HG03439 (cell line): ENCODE measurements around the gene MRPL21.

Experiments
- ATAC-seq: cut with Tn5 transposase; IDR thresholded peaks from one replicate; pipeline ENCODE4 v1.9.1; 2021; ENCODE audit warnings: mild to moderate bottlenecking, moderate library complexity; ENCODE audit not compliant: unreplicated experiment

Gene MRPL21

DNA sequence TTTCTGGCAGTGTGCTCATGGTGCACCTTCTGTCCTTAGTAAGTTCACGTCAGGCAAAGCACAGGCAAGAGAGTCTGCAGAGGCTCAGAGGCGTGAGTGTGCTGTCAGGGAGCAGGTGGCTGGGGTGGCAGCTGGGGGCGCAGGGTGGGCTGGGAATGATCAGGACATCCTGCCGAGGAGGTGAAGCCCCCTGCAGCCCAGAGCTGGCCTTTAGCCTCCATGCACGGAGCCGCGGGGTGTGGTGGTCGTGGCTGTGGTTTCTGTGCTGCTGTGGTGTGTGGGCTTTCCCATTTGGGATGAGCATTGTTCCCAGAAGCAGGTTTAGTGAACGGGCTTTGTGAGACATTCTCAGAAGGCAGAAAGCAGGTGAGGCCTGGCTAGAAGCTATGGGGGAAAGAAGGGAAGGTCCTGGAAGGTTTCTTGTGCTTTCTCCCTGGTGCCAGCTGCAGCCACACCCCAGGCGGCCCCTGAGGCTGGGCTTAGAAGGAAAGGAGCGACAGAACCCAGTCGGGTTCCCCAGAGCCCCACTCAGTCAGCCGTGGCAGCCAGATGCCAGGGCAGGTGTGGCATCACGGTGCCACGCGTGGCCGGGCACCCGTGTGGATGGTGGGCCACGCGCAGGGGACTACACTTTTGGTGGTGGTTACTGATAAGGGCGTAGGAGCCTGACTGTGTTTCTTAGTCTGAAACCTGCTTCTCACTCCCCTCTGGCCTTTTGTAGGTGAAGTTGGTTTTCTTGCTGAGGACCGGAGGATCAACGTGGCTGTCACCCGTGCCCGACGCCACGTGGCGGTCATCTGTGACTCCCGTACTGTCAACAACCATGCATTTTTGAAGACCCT lies 32.1 kb upstream of the MRPL21 start:
- ATAC-seq: no peak

DNA sequence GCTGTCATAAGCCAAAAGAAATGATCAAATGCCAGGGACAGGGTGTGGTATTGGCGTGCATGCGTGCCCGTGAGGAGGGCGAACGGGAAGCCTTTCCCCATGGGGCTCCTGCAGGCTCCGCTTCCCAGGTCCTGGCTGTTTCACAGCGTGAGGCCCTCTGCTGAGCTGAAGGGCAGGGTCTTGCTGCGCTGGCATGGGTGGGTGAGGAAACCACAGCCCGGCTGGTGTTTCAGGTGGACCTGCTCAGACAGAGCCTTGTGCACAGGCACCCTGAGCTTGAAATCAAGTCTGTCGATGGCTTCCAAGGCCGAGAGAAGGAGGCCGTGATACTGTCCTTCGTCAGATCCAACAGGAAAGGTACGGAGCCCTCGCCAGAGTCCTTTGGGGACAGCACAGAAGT lies 31.4 kb upstream of the MRPL21 start:
- no peak for ATAC-seq

DNA sequence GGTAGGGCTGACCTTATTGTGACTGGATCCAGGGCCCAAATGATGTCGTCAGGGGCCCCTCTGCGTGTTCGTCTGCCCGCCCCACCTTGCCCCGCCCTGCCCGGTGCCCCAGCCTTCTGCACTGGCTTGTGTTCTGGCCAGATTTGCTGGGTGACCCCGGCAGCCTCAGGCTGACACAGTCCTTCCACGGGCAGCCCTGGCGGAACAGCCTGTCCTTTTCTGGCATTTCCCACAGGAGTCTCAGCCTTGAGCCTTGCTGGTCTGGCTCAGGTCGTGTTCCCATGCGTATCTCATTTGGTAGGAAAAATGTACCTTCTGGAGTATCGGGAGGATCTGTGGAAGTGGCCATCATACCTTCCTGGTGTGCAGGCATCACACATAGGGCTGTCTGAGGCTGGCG lies 31.0 kb upstream of the MRPL21 start:
- no peak for ATAC-seq

DNA sequence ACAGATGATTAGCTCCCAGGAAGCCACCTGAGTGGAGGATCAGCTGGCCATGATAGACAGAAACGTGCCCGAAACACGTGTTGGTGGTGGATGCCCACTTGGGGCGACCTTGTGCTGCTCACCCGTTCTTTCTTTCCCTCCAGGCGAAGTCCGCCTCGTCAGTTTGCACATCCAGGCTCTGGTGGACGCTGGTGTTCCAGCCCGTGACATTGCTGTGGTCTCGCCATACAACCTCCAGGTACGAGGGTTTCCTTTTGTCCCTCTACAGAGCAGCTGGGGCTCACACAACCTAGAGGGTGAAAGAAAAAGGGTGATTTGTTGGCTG lies 30.7 kb upstream of the MRPL21 start:
- no peak for ATAC-seq

DNA sequence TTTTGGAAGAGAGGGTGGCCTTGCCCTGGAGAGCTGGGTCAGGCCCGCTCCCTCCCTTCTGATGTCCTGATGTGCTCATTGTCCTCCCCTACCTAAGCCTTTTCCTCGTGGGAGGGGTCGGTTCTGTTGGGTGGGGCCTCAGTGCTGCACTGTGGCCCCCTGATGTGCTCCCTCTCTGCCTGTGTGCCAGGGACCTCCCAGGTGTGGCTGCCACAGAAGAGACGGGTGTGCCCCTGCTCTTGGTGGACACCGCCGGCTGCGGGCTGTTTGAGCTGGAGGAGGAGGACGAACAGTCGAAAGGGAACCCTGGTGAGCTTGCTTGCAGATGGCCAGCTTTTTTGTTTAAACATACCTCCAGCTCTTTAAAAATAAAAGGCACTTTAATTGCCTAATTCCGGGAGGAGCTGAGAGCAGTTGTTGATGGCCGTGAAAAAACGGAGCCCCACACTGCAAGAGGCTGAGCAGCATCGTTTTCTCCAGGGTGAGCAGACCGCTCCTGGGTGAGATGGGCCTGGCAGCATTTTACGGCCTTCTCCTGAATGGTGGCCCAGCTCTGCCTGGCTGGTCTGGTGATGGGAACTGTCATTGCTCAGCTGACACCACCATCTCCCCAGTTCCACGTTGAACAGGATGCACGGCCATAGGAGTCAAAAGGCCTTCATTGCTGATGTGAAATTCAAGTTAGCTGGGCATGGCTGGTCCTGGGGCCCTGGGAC lies 30.1 kb upstream of the MRPL21 start:
- ATAC-seq: no peak

DNA sequence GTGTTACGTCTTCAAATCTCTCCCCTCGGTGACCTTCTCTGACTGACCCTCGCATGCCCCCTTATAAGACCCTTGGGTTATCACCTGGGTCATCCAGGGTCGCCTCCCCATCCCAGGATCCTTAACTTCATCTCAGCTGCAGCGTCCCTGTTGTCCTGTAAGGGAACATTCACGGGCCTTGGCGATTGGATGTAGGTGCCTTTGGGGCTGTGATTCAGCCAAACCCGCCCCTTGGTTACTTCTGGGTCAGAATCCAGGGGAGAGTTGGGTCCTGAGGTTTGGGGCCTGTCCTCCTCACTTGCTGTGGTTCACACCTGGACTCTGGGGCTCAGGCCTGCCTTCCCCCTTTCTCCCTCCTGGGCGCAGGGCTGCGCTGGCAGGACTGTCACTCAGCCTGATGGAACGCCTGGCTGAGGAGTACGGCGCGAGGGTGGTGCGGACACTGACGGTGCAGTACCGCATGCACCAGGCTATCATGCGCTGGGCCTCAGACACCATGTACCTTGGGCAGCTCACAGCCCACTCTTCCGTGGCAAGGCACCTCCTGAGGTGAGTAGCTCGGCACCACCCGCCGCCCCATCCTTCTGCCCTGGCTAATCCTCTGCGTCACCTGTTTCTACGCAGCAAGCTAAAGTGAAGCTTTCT lies 29.4 kb upstream of the MRPL21 start:
- ATAC-seq: no peak

DNA sequence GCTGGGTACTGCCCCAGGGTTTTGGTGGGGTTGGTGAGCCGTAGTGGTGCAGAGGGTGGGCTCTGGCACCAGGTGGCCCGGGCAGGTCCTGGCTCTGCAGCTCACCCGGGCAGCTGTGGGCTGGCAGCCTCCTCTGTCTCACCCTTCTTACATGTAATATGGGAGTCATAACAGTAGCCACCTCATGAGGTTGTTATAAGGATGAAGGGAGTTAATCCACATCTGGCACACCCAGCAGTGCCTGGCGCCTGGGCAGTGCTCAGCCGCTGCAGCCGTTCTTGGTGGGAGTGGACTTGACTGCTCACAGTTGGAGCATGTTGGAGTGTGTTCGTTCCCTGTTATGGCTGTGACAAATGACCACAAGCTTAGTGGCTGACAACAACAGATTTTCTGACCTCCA lies 28.7 kb upstream of the MRPL21 start:
- ATAC-seq: no peak

DNA sequence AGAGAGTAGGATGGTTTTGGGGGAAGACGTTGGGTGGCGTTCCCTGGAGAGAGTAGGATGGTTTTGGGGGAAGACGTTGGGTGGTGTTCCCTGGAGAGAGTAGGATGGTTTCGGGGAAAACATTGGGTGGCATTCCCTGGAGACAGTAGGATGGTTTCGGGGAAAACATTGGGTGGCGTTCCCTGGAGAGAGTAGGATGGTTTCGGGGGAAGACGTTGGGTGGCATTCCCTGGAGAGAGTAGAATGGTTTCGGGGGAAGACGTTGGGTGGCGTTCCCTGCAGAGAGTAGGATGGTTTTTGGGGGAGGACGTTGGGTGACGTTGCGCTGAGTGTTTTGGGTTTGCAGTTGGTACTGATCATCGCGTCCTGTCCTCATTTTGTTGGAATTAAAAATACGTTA lies 28.3 kb upstream of the MRPL21 start:
- no peak for ATAC-seq

DNA sequence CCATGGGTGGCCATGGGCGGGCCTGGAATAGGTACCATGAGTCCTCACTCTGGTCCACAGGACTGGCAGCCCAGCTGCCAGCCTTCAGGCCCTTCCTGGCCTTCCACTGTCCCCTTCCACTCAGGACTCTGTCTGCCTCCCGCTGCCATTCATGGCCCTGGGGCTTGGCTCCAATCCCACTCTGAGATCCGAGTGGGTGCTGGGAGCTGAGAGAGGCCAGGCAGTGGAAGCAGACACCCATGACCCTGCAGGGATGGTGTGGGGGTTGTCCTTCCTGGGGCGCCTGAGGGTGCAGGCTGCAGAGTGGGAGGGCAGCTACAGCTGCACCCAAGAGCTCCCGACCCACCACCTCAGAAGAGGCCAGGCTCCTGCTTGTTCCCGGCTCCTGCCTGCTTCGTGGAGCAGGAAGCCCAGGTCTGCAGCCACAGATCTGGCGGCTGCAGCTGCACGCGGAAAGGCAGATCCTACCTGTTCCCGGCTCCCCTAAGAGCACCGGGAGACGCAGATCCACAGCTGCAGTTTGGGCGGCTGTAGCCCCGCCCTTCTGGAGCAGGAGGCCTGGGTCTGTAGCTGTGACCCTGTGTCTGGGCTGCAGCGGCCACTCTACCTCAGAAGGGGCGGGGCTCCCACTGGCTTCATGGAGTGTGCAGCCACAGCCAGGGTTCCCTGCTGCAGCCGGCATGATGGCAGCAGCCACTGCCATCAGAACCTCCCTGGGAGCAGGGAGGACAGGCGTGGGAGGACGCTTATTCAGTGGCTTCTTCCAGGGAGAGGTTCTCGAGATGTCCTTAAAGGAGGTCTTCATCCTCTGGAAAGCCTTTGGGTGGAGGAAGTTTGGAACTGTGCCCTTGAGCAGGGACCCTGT lies 27.6 kb upstream of the MRPL21 start:
- no peak for ATAC-seq

DNA sequence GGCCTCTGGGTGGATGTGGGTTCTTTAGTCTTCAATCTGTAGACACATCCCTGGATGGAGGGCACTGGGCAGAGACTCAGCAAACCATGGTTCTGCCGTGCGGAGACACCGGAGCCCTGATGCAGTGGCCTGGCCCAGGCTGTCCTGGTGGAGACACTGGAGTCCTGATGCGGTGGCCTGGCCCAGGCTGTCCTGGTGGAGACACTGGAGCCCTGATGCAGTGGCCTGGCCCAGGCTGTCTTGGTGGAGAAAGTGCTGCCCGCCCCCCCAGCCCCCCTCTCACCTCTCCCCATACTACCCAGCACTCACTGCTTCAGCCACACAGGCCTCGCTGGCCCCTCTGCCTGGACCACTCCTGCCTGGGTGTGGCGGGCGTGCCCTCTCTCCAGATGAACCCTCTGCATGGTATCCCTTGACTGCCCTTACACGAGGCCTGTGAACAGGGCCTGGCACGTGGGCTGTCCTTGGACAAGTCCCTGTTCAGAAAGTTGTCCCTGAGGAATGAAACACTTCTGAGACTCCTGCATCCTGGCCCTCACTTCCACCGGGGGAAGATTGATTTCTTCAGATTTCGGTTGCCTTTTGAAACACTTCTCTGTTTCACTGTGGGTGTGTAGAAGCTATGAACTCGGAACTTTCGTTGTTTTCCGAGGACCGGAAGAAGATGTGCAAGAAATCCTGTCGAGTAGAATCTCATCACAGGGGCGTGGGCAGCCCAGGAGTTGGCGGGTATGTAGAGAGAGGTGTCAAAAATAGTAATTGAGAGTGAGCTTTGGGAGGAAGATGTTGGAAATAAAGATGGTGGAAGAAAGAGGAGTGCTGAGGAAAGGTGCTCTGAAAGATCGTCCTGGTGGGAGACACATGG lies 26.3 kb upstream of the MRPL21 start:
- ATAC-seq: no peak

DNA sequence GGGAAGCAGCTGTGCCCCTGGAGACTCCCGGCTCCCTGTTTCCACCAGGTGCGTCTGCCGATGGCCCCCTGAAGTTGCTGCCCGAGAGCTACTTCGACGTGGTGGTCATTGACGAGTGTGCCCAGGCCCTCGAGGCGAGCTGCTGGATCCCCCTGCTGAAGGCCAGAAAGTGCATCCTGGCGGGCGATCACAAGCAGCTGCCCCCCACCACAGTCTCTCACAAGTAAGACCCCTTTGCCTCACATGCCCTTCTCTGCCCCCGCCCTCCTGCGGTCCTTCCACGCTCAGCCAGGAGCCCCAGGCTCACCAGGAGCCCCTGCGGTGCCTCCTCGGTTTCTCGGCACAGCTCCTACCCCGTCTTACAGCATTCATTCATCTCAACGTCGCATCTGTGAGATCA lies 25.5 kb upstream of the MRPL21 start:
- ATAC-seq: no peak

DNA sequence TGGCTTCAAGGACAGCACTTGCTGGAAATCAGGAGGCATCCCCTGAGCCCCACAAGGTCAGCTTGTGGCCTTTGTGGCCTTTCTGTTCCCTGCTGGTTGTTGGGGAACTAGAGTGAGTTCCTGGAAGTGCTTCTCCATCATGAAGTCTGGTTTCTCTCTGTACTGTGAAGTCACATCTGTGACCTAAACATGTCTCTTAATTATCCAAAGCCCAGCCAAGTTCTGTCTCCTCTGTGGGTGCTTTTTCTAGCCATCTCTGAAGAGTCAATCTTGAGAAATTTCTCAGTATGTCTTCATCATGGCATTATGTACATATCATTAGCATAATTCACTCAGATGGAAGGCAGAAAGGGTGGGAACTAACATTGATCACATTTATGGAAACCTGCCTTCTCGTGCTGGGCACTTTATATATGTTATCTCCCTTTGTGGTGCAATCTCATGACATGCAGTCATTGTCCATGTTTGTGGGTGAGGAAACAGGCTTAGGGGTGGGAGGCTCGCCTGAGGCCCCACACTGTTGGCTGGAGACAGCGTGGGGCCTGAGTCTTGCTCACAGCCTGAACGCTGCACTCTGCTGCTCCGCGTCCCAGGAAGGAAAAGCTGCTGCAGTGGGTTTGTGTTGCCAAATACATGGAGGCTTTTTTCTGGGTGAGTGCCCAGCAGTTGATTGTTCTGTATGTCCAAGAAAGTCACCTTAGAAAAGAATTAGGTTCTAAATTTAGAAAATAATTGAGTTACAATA lies 24.7 kb upstream of the MRPL21 start:
- no peak for ATAC-seq

DNA sequence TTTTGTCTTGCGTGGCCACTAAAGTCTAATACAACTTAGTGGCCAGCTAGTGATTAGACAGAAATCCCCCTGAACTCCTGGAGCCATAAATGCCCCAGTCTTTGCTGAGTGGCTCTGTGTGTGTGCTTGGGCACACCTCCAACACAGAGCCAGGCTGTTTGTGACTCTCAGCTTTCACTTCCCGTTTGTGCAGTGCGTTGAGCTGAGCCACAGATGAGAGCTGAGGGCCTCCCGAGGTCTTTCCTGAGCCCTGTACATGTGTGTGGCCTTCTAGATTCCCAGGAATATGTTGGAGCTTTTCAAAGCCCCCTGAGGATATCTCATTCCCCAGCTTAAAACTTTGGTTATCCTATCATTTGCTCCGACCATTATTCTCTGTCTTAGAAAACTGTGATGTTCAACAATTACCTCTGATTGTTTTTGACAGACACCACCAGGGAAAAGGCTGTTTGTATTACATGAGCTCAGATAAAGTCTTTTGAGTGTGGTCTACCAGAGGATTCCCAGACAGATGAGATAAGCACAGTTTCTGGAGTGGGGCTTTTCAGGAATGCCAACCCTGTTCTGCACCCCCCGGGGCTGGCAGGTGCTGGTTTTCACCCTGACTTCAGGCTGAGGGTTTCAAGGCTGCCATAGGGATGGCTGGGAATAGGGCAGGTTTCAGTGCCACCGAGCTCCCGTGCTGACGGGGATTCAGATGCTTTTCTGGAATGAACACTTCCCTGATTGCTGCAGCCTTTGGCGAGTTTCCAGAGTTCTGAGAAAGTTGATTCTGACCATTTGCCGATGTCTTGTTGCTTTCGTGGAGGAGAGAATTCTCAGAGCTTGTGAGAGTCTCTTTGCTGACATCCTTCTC lies 23.9 kb upstream of the MRPL21 start:
- ATAC-seq: no peak

DNA sequence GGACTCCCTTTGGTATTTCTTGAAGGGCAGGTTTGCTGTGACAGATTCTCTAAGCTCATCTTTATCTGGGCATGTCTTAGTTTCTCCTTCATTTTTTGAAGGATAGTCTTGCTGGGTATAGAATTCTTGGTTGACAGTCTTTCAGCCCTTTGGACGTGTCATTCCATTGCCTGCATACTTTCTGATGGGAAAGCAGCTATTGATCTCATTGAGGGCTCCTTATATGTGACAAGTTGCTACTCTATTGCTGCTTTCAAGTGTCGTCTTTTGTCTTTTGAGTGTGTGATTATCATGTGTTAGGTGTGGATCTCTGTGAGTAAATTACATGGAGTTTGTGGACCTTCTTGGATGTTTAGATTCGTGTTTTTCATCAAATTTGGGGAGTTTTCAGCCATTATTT lies 22.0 kb upstream of the MRPL21 start:
- ATAC-seq: no peak

DNA sequence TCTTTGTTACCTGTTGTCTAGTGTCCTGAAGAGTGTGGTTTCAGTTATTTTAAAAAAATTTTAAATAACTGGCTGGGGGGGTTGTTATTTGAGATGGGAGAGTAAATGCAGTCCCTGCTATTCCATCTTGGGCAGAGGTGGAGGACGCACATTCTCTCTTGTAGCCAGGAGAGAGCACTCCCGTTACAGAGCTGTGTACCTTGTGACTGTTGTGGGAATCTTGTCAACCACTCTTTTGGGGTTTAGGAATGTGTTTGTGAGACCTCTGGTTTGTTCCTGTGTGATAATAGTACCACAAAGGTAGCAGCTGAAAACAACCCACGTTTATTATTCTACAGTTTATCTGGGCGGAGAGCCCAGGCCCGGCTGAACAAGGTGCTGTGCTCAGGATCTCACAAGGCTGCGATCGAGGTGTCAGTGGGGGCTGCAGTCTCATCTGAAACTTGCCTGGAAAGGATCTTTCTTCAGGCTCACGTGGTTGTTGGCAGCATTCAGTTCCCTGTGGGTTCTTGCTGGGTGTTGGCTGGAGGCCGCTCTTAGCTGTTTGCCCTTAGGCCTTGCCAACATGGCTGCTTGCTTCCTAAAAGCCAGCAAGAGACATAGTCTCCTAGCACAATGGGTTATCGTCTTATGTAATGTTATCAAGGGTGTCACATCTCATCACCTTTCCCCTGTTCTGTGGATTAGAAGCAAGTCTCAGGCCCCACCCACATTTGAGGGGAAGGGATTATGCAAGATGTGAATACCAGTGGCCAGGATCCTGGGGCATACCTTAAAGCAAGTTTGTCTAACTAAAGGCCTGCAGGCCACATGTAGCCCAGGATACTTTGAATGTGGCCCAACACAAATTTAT lies 20.7 kb upstream of the MRPL21 start:
- no peak for ATAC-seq

DNA sequence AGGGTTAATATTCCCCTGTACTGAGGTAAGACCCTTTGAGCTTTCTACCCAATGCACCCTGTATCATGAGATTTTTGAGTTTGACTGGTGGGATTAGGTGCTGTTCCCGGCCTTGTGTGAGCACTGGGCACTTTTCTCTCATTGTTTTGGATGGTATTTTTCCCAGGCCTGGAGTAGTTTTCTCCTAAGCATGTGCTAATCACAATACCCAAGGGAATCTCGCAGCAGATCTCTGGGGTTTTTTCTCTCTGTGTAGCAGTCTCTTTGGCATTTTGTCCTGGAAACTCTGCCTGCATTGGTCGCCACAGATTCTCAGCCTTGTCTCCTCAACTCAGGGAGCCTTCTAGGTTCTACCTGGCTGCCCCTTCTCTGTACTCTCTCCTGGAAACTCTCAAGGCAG lies 20.0 kb upstream of the MRPL21 start:
- ATAC-seq: no peak

DNA sequence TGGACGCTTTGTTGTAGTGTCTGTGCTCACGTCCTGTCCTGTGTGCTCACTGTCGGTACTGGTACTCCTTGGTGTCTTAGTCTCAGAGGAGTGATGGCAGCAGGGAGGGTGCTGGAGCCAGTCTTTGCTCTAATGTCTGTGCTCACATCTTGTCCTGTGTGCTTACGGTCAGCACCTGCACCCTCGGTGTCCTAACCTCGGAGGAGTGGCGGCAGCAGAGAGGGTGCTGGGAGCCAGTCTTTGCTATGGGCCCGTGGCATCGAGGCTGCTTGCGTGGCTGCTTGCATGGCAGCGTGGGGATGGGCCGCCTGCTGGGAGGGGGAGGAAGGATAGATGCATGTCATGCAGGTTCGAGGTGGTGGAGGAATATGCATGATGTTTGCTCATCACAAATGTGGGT lies 12.8 kb upstream of the MRPL21 start:
- no peak for ATAC-seq

DNA sequence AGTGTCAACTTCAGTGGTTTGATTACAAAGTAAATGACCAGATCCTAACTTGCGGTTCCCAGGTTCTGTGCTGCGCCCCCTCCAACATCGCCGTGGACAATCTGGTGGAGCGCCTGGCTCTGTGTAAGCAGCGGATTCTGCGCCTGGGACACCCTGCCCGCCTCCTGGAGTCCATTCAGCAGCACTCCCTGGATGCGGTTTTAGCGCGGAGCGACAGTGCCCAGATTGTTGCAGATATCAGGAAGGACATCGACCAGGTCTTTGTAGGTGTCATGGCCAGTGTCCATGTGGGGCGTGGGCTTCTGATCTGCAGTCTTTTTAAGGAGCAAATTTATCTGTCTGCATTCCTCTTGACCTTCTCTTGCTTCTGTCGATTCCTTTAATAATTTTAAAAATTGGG lies 11.1 kb upstream of the MRPL21 start:
- ATAC-seq: no peak
